Esophagus squamous epithelium (tissue), 4 donors: ENCODE results near the gene GFI1B.

Experiments
- POLR2A ChIP-seq, 4 donors: fragments of 450-650 bp; IDR thresholded peaks; one replicate each; pipeline ENCODE4 v1.6.1; 2017; ENCODE audit warnings: antibody characterized with exemption in 4 of 4, mild to moderate bottlenecking in 4 of 4, moderate library complexity in 3 of 4
- TF ChIP-seq, protein P1 (sequence below), 6 experiments: fragments of 450-650 bp in 4 of 6; fragments of 200-600 bp in 2 of 6; sonication (generic) in 2 of 6; IDR thresholded peaks; one replicate each; pipeline ENCODE4 v1.5.1; 2016 to 2019; ENCODE audit warnings: antibody characterized with exemption in 6 of 6, mild to moderate bottlenecking in 4 of 6, moderate library complexity in 4 of 6

DNA sequence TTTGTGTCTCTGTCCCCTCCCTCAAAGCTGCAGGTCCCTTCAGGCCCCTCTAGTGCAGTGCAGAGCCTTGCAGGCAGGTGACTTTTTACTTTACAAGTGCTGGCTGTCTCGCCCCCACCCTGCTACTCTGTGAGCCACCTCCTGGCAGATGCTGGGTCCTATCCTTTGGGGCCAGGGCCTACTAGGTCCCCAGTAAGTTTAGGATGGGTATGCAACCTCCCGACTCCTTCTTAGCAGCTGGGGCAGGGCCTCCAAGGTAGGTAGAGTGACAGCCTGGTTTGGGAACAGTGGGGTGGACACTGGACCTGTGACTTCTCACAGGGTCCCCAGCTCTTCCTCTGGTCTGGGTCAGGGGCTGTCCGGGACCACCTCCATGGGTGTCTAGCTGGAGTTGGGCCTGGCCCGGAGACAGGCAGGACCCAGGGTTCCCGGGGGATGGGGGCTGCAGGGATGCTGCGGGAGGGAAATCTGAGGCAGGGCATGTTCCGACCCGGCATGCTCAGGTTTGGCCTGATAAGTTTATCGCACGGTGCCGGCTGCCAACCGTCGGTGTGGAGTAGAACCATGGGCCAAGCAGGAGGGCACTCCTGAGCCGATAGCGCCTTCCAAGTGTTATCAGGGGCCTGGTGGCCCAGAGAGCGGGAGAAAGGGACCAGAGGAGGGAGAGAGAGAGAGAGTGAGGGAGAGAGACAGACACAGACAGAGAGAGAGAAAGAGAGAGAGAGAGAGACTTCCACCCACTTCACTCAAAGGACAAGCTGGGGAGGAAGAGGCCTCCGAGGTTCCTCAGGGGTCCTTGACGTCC is 20.5 kb downstream of the GFI1B start:
- TF ChIP-seq, protein P1, sequence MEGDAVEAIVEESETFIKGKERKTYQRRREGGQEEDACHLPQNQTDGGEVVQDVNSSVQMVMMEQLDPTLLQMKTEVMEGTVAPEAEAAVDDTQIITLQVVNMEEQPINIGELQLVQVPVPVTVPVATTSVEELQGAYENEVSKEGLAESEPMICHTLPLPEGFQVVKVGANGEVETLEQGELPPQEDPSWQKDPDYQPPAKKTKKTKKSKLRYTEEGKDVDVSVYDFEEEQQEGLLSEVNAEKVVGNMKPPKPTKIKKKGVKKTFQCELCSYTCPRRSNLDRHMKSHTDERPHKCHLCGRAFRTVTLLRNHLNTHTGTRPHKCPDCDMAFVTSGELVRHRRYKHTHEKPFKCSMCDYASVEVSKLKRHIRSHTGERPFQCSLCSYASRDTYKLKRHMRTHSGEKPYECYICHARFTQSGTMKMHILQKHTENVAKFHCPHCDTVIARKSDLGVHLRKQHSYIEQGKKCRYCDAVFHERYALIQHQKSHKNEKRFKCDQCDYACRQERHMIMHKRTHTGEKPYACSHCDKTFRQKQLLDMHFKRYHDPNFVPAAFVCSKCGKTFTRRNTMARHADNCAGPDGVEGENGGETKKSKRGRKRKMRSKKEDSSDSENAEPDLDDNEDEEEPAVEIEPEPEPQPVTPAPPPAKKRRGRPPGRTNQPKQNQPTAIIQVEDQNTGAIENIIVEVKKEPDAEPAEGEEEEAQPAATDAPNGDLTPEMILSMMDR (IDR thresholded peaks at IDR 0.05) = no peak
- TF ChIP-seq POLR2A (IDR thresholded peaks at IDR 0.05) = no peak
